Activated CD4-positive, alpha-beta T cell treated with anti-CD3 and anti-CD28 coated beads for 24 hours (primary cell): ENCODE measurements around the gene NDST1.

Source experiments
- DNase-seq, 2 donors: peaks; one replicate each; pipeline ENCODE4 v3.0.0-alpha.2; 2020; ENCODE audit warnings: low read depth in 2 of 2

Gene NDST1

DNA sequence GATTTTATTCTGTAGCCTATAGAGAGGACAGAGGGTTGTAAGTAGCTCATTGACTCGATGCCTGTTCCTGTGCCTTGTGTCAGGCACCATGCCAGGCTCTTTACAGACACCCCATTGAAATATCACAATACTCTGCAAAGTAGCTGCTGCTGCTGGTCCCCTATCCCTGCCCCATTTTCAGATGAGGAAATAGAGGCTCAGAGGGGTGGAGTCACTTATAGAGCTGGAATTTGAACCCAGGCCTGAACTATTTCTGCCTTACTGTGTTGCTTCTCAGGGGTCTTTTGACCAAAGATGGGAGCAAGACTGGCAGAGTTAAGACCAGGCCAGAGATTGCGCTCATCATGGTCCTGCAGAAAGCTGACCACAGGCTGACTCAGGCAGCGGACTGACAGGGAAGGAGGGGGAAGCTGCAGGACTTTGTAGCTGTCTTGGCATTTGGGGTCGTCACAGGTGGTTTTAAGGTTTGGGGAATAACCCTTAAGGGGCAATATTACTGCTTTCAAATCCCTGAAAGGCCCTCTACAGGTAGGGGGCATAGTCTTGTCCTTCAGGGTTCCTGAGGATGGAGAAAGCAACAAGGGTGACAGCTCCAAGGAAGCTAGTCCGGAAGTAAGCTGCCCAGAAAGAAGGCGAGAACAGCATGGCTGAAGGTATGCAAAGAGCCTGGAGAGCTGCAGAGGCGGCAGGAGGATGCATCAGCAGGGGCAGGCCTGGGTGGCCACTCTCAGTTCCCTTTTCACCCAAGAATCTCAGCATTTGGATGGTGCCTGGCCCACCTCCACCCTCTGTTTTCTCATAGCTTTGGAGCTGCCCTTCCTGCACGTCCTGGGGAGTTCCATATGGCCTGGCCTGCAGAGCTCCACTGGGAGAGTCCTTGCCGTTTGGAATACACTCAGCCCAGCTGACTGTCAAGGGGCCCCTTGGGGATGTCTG, 18.3 kb upstream of the NDST1 start:
- no peak for DNase-seq

- no peak for DNase-seq
Measured at GRCh38 chr5:150490296-150490669, 17.6 kb upstream of the NDST1 start.

DNA sequence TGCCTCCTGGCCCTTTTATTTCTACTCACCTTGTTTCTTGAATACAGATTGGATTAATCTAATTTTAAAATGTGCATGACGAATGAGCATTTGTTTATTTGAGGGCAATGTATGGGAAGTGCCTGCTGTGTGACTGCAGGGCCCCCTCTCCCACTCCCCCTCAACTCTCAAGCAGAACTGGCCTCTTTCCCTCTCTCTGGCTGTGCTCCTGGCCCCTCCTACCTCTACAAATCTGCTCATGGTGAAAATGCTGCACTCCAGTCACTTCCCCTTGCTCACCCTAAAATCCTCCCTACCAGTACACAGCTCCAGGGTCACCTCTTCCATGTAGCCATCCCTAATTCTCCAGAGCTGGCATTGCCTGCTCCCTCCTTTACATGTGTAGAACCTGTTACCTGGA, 17.2 kb upstream of the NDST1 start:
- DNase-seq: no peak

GRCh38 chr5:150491876-150492275, 16.1 kb upstream of the NDST1 start:
- no peak for DNase-seq

DNA sequence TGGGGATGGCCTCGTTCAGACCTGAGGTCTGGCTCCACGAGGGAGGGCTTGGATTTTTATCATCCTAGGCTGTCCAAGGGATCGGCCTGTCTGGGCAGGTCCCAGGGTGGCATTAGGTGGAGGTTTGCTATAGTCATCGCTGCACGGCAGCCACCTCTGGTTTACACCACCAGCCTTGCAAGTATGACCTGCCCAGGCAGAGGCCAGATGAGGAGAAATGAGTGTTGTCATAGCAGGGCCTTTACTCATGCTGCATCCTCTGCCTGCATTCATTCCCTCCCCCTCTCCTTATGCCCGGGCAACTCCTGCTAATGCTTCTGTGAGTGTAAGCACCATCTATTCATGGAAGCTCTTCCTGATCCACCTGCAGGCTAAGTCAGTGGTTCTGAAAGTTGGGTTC, 15.3 kb upstream of the NDST1 start:
- DNase-seq: no peak

GRCh38 chr5:150496098-150496497, 11.8 kb upstream of the NDST1 start:
- no peak for DNase-seq

- DNase-seq: no peak
Measured at GRCh38 chr5:150496534-150496933, 11.4 kb upstream of the NDST1 start.

DNA sequence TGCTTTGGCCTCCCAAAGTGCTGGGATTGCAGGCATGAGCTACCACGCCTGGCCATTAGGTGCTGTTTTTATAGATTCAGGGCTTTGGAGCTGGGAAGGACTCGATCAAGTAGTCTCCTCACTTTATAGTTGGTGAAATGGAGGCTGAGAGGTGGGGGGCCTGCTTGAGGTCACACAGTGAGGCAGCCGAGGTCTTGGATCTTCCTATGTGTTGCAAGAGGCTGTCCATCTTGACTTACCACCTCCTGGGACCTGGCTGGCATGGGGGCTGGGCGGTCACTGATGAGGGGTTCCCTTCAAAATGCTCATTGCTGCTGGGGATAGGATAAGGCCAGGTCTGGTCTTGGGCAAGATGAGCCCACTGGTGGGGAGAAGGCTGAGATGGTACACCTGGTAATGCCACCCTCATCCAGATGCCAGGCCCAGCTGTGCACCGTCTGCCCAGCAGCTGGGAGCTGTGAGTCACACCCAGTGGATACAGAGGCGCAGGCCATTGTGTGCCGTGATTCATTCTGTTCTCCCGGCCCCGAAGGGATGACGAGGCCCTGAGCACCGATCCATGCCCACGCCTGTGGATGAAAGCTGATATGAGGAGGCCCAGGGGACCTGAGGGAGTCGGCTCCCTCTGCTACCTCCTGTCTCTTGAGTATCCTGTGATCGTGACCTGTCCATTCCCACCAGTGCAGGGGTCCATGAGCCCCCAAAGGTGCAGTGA, 10.5 kb upstream of the NDST1 start:
- DNase-seq: no peak

- no peak for DNase-seq
Measured at GRCh38 chr5:150497989-150498317, 10.0 kb upstream of the NDST1 start.

GRCh38 chr5:150498501-150498900, 9.4 kb upstream of the NDST1 start:
- DNase-seq: no peak

- no peak for DNase-seq
Measured at GRCh38 chr5:150498971-150499370, 9.0 kb upstream of the NDST1 start.

- no peak for DNase-seq
Measured at GRCh38 chr5:150499437-150499956, 8.4 kb upstream of the NDST1 start.

GRCh38 chr5:150500328-150500841, 7.5 kb upstream of the NDST1 start:
- DNase-seq: no peak

DNA sequence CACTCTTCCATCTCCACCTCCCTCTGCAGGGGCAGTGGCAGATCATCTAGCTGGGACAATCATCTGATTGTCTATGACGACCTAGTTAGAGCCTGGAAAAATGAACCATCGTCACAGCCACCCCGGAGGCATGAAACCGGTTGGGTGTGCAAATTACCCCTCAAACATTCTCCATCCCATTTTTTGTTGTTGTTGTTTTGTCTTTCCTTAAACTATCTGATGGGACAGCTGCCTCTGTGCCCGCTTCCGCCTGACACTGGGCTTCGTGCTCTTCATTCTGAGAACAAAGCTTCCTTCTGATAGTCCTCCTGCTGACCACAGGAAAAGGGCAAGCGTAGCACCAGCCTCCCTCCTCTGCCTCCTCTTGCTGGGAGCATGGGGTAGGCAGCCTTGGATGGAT, 7.0 kb upstream of the NDST1 start:
- no peak for DNase-seq

DNA sequence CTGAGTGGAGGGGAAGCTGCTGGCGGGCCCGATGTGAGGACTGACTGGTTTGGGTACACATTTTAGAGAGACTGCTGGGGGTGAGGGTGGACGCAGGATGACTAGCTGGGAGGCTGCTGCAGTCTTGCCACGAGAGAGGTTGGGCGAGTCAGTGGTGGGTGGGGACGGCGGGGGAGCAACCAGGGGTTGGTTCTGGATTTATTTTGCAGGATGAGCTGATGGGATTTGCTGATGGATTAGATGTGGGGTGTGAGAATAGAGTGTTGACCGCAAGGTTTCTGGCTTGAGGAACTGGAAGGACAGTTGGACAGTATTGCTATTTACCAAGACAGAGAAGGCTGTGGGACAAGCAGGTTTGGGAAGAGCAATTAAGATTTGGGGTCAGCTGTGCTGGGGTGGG, 5.8 kb upstream of the NDST1 start:
- no peak for DNase-seq

GRCh38 chr5:150502847-150503246, 5.1 kb upstream of the NDST1 start:
- DNase-seq: no peak

GRCh38 chr5:150503386-150503785, 4.5 kb upstream of the NDST1 start:
- DNase-seq: no peak

GRCh38 chr5:150503977-150504620, 3.8 kb upstream of the NDST1 start:
- DNase-seq: no peak

DNA sequence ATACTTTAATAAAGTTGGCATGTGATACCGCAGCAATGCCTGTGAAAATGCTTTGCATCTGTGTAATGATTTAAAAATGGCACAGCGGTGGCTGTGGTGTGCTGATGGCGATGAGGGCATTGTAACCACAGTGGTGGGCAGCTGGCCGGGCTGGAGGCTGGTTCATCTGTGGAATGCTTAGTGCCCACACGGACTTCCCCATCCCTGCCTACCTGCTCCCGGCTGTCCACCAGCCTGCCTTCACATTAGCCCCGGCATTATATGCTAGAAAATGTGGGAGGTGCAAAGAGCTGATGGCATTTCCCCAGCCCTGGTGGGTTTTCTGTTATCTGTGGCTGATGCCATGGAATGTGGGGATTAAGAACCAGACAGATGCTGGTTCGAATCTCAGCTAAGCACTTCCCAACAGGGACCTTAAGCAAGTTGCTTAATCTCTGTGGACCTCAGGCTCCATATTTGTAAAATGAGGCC, 2.9 kb upstream of the NDST1 start:
- no peak for DNase-seq

DNA sequence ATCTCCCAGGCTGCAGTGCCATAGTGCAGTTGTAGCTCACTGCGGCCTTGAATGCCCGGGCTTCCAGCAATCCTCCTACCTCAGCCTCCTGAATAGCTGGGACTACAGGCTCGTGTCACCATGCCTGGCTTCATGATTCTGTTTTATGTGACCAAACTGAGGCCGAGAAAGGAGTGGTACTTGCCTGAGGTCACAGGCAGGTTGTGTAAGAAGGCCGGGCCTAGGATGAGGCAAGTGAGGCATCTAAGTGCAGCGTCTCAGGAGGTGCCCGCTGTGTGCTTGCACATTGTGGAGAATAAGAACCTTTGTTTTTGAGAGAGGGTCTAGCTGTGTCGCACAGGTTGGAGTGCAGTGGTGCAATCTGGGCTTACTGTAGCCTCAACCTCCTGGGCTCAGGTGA, 2.1 kb upstream of the NDST1 start:
- no peak for DNase-seq

DNA sequence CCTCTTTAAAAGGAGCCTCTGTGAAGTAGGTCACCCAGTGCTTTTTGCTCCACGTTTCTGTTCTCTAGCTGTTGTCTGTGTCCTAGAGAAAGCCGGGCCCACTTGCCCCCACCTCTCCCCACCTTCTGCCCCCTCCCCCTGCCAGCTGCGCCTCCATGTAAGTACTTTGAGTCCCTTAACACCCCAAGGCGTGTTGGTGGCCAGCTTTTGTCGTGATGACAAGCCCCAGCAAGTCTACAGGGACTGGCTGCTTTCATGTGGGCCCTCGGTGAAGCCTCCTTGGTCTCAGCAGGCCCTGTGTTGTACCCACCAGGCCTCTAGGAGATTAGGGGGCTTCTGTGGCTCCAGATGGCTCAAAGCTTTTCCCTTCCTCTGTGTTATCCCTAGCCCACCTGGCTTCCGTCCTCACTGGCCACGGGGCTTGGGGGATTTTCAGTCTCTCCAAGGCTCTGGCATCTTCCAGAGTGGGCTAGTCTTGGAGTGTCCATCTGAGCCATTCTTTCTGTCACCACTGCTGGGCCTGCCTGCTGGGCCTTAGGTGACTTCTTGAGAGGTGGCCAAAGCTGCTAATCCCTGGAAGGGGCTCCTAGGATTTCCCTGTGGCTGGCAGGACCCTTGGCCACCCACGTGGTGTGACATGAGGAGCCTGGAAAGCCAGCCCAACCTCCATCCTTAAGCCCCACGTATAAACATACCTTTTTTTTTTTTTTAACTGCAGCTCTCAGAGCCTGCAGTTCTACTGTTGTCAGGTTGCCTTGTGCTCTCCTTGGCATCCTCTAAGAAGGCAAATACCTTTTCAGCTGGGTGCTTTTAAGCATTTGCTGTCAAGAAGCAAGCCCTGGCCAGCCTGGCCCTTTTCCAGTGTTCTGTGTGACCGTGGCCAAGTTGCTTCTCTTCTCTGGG, 1.1 kb upstream of the NDST1 start:
- no peak for DNase-seq
